Omental fat pad (tissue), 4 donors: Measurements from ENCODE around the gene LMO7. TPM values are rescaled to one million over a fixed set of nuclear protein-coding genes. Genes with fewer than 3 reads are reported as not detected.

Experiments used
- ATAC-seq: fragments of 150-250 bp; one replicate; pipeline ENCODE4 v1.9.1; 2016; ENCODE audit warnings: mild to moderate bottlenecking, moderate library complexity; ENCODE audit not compliant: low FRiP score
- DNase-seq: peaks from one replicate; pipeline ENCODE4 v3.0.0-alpha.2; 2019; ENCODE audit warnings: low spot score
- CTCF ChIP-seq, 3 donors: fragments of 450-650 bp; IDR thresholded peaks; one replicate each; pipeline ENCODE4 v1.5.1; 2016 to 2017; ENCODE audit warnings: antibody characterized with exemption in 3 of 3, mild to moderate bottlenecking in 3 of 3, moderate library complexity in 2 of 3
- total RNA-seq, 4 donors: library from RNA; depleted of rRNA; stranded (reverse); fragments of >200 nt; gene quantifications; one replicate each; pipeline ENCODE4 v1.1.0, GENCODE V29; 2016

The LMO7 gene
- total RNA-seq, 4 donors from 2014 or later: 7.7 to 22.0 (median 12.4) TPM

- DNase-seq (no peak), ATAC-seq (no peak)
- TF ChIP-seq CTCF (IDR thresholded peaks at IDR 0.05): no peak
Measured at GRCh38 chr13:75764251-75764925, 128.3 kb downstream of the LMO7 start.

- no peak for TF ChIP-seq CTCF (IDR thresholded peaks at IDR 0.05)
- no peak for DNase-seq
- no peak for ATAC-seq
Measured at GRCh38 chr13:75764926-75765310, 128.8 kb downstream of the LMO7 start.

- DNase-seq: no peak
- no peak for ATAC-seq
- no peak for TF ChIP-seq CTCF (IDR thresholded peaks at IDR 0.05)
Measured at GRCh38 chr13:75766636-75767035, 130.5 kb downstream of the LMO7 start.

GRCh38 chr13:75769141-75769905 is 133.2 kb downstream of the LMO7 start:
- no peak for DNase-seq

GRCh38 chr13:75770164-75770563 is 134.0 kb downstream of the LMO7 start:
- no peak for TF ChIP-seq CTCF (IDR thresholded peaks at IDR 0.05)
- peak; percentile 50 for ATAC-seq
- DNase-seq: no peak

More at GRCh38 chr13:75769141-75769905, 133.2 kb downstream of the LMO7 start:
- no peak for TF ChIP-seq CTCF (IDR thresholded peaks at IDR 0.05)
- no peak for ATAC-seq

GRCh38 chr13:75770592-75771011 is 134.5 kb downstream of the LMO7 start:
- DNase-seq (no peak), ATAC-seq (peak; percentile 88)
- TF ChIP-seq CTCF (IDR thresholded peaks at IDR 0.05): no peak

- DNase-seq (no peak), ATAC-seq (no peak)
- no peak for TF ChIP-seq CTCF (IDR thresholded peaks at IDR 0.05)
Measured at GRCh38 chr13:75771226-75771625, 135.1 kb downstream of the LMO7 start.
